PC-9 (cell line): ENCODE data around the gene CREB3L1. TPM values are rescaled to one million over a fixed set of nuclear protein-coding genes. Genes with fewer than 3 reads are reported as not detected.

Experiments
- BruUV-seq: library from RNA; stranded (reverse); fragments of 400-500 nt; replicated peaks from 2 replicates; lab custom pipeline; 2021; lab: Mats Ljungman, UMichigan
- CTCF ChIA-PET: fragments of 300-600 bp; sonication (Branson Sonifier 250); formaldehyde crosslinking; loops from one replicate; lab custom pipeline; 2022; ENCODE audit warnings: antibody characterized with exemption; lab: Charles Lee
- POLR2A ChIA-PET: fragments of 300-600 bp; sonication (Branson Sonifier 250); formaldehyde crosslinking; loops from one replicate; lab custom pipeline; 2022; ENCODE audit warnings: antibody characterized with exemption; ENCODE audit not compliant: unreplicated experiment; lab: Charles Lee
- DNase-seq, 2 experiments: peaks; one replicate each; pipeline versions ENCODE4 v3.0.0 to v3.0.0-alpha.2; 2015 to 2022; ENCODE audit warnings: mixed read lengths in 1 of 2
- H2AFZ ChIP-seq: fragments of 200-600 bp; sonication (generic); 2 replicates; pipeline ENCODE4 v1.8.1; 2017; ENCODE audit warnings: antibody characterized with exemption
- H3F3A ChIP-seq: fragments of 200-600 bp; sonication (generic); 2 replicates; pipeline ENCODE4 v1.8.1; 2017; ENCODE audit warnings: antibody characterized with exemption, mild to moderate bottlenecking, low read depth; ENCODE audit not compliant: insufficient read depth
- H3K27ac ChIP-seq: fragments of 200-600 bp; sonication (generic); 2 replicates; pipeline ENCODE4 v1.6.1; 2016; ENCODE audit warnings: mixed run types
- H3K27me3 ChIP-seq: fragments of 200-600 bp; sonication (generic); 2 replicates; pipeline ENCODE4 v1.6.1; 2016; ENCODE audit warnings: low read depth, mixed run types; ENCODE audit not compliant: insufficient read depth
- H3K36me3 ChIP-seq: fragments of 200-600 bp; sonication (generic); 2 replicates; pipeline ENCODE4 v1.6.1; 2016; ENCODE audit warnings: low read depth, mixed run types
- H3K4me1 ChIP-seq: fragments of 200-600 bp; sonication (generic); replicated peaks from 2 replicates; pipeline ENCODE4 v1.6.1; 2016; ENCODE audit warnings: mixed run types; ENCODE audit not compliant: insufficient read depth
- H3K4me2 ChIP-seq: fragments of 200-600 bp; sonication (generic); 2 replicates; pipeline ENCODE4 v1.6.1; 2017; ENCODE audit warnings: mixed run types
- H3K4me3 ChIP-seq: fragments of 200-600 bp; sonication (generic); 2 replicates; pipeline ENCODE4 v1.6.1; 2016; ENCODE audit warnings: mixed run types
- H3K79me2 ChIP-seq: fragments of 200-600 bp; sonication (generic); 2 replicates; pipeline ENCODE4 v1.6.1; 2017; ENCODE audit warnings: low read depth, mixed run types
- H3K9me2 ChIP-seq: fragments of 200-600 bp; sonication (generic); 2 replicates; pipeline ENCODE4 v1.8.1; 2017; ENCODE audit warnings: mild to moderate bottlenecking; ENCODE audit not compliant: insufficient read depth
- H3K9me3 ChIP-seq: fragments of 200-600 bp; sonication (generic); 2 replicates; pipeline ENCODE4 v1.8.1; 2016; ENCODE audit warnings: low read depth; ENCODE audit not compliant: insufficient read depth
- H4K20me1 ChIP-seq: fragments of 200-600 bp; sonication (generic); 2 replicates; pipeline ENCODE4 v1.8.1; 2017; ENCODE audit not compliant: insufficient read depth
- EZH2 ChIP-seq: fragments of 200-600 bp; sonication (generic); IDR thresholded peaks from 2 replicates; pipeline ENCODE4 v1.8.0; 2017; ENCODE audit warnings: antibody characterized with exemption, low read depth
- intact Hi-C: fragments of 100-400 bp; cut with micrococcal nuclease; formaldehyde crosslinking; loops from one replicate; pipeline ENCODE4 v1.10.0; 2022; ENCODE audit not compliant: unreplicated experiment
- total RNA-seq: library from RNA; stranded (reverse); gene quantifications from 2 replicates; pipeline ENCODE4 v1.2.3, GENCODE V29; 2021
- TF ChIP-seq, protein P1 (sequence below): fragments of 200-600 bp; sonication (generic); conservative IDR thresholded peaks from 2 replicates; pipeline ENCODE4 v1.6.1; 2017; ENCODE audit warnings: mixed run types, antibody characterized with exemption, mild to moderate bottlenecking, moderate library complexity

Gene CREB3L1
- total RNA-seq, 1 experiment from 2014 or later, result 3.1 TPM

DNA sequence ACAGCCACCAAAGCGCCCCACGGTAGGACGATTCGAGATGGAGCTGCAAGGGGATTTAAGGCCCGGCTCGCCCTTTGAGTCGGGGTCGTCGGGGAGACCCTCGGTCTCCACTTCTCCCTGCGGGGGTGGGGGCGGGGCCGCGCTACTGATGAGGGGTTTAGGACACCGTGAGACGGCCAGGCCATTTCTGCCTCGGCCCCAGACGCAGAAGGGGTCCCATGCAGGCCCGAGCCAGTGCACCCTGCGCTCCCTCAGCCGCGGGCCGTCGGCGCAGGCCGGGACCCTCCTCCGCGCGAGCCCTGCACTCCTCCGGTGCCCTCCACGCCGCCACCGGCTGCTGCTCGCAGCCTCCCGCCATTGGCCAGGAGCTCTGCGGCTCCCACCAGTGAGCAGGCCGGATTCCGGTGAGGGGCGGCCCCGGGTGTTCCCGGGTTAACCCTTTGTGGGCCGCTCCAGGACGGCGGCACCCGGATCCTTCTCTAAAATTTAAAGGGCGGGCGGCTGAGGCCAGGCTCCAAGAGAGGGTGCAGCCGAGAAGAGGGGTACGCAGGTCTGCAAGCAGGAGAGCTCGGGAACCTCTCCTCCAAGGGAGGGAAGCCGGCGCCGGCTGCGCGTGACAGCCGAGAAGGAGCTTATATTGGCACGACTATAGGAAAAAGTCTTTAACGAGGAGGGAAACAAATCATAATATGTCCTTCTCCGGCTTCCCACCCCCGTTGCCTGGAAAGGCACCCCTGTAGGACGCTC, 18.0 kb downstream of the CREB3L1 start:
- peak overlapping the region; percentile 82 for H3K4me2 ChIP-seq
- H4K20me1 ChIP-seq, result no peaks in the 10 kb centered on the region
- H3K79me2 ChIP-seq, result no peaks in the 10 kb centered on the region
- no peaks in the 10 kb centered on the region for H3K36me3 ChIP-seq
- peak overlapping the region; percentile 73 for H3K4me3 ChIP-seq
- ChIA-PET CTCF (interaction anchor here (0.6 to 1.8 kb wide), 8 partner anchors 14 to 519 kb away, joined by 3 to 38 read pairs (median 4); partner anchors contain the start of gene CREB3L1), POLR2A (interaction anchor here (0.5 to 1.0 kb wide), 8 partner anchors 14 to 406 kb away, joined by 3 to 16 read pairs (median 4); partner anchors contain the start of genes PEX16 and ZNF408)
- no peaks in the 10 kb centered on the region for H3K9me2 ChIP-seq
- peak; percentile 68 to 82 for DNase-seq
- H2AFZ ChIP-seq, result peak overlapping the region; percentile 85
- BruUV-seq, result TSS peak; percentile 67
- no peaks in the 10 kb centered on the region for H3K27me3 ChIP-seq
- peak overlapping the region; percentile 70 for H3K27ac ChIP-seq
- H3K4me1 ChIP-seq, result peaks cover 68% of the 10 kb centered on the region
- TF ChIP-seq, protein P1, sequence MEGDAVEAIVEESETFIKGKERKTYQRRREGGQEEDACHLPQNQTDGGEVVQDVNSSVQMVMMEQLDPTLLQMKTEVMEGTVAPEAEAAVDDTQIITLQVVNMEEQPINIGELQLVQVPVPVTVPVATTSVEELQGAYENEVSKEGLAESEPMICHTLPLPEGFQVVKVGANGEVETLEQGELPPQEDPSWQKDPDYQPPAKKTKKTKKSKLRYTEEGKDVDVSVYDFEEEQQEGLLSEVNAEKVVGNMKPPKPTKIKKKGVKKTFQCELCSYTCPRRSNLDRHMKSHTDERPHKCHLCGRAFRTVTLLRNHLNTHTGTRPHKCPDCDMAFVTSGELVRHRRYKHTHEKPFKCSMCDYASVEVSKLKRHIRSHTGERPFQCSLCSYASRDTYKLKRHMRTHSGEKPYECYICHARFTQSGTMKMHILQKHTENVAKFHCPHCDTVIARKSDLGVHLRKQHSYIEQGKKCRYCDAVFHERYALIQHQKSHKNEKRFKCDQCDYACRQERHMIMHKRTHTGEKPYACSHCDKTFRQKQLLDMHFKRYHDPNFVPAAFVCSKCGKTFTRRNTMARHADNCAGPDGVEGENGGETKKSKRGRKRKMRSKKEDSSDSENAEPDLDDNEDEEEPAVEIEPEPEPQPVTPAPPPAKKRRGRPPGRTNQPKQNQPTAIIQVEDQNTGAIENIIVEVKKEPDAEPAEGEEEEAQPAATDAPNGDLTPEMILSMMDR, result no peak
- TF ChIP-seq EZH2, result no peak
- H3K9me3 ChIP-seq, result no peaks in the 10 kb centered on the region
- peaks cover 48% of the 10 kb centered on the region for H3F3A ChIP-seq
- intact Hi-C loops, result loop anchor here (2.0 kb wide), 2 partner anchors 19 to 53 kb away; partner anchors contain the start of gene CREB3L1

DNA sequence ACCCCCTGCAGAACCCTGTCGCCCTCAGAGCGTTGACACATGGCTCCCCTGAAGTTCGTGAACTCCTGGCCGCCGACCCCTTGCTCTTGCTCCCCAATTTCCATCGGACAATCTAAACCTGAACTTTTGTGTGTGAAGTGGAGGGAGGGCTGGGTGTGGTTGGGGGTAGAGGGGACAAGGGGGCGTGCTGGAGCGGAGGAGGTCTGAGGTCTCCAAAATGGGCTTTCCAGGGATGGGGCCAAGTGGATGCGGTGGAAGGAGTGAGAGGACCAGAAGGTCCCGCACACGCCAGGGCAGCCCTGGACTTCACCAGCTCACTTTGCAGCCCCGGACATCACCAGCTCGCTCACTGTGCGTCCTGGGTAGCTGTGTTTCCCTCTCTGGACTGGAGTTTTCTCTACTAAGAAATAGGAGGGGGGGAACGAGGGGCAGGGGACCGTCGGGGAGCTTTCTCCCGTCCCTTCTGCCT, 18.6 kb downstream of the CREB3L1 start:
- CTCF ChIA-PET, result interaction anchor here (0.6 to 1.8 kb wide), 9 partner anchors 13 to 518 kb away, joined by 3 to 38 read pairs (median 4); partner anchors contain the start of gene CREB3L1

More for the DNA sequence above, 18.6 kb downstream of the CREB3L1 start:
- H3K9me3 ChIP-seq, result no peaks in the 10 kb centered on the region
- peaks cover 63% of the 10 kb centered on the region for H3K4me1 ChIP-seq
- H4K20me1 ChIP-seq, result no peaks in the 10 kb centered on the region
- peaks cover 53% of the 10 kb centered on the region for H3F3A ChIP-seq
- no peak for DNase-seq
- H3K4me3 ChIP-seq, result peak overlapping the region; percentile 73
- no peak overlapping the region for H3K27ac ChIP-seq
- POLR2A ChIA-PET, result interaction anchor here (0.5 to 1.0 kb wide), 8 partner anchors 13 to 405 kb away, joined by 3 to 16 read pairs (median 4); partner anchors contain the start of genes PEX16 and ZNF408
- peak overlapping the region; percentile 82 for H3K4me2 ChIP-seq
- BruUV-seq, result no TSS peak
- H2AFZ ChIP-seq, result peak overlapping the region; percentile 85
- no peaks in the 10 kb centered on the region for H3K27me3 ChIP-seq
- no peaks in the 10 kb centered on the region for H3K79me2 ChIP-seq
- intact Hi-C loops, result no loop called here
- no peaks in the 10 kb centered on the region for H3K9me2 ChIP-seq
- TF ChIP-seq, protein P1, result no peak
- TF ChIP-seq EZH2, result no peak
- H3K36me3 ChIP-seq, result no peaks in the 10 kb centered on the region
